ENCODE results near the gene PGA5.

GRCh38 chr11:61283613-61284012, 42.6 kb downstream of the PGA5 start:
- TF ChIP-seq SUZ12 (IDR thresholded peaks at IDR 0.05) (no peak), FOXK2 (IDR thresholded peaks at IDR 0.05) (no peak), LEF1 (IDR thresholded peaks at IDR 0.05; ENCODE audit: borderline replicate concordance) (no peak), TARDBP (IDR thresholded peaks at IDR 0.05) (no peak), FOXM1 (IDR thresholded peaks at IDR 0.05; ENCODE audit: borderline replicate concordance) (no peak), ZNF384 (IDR thresholded peaks at IDR 0.05) (no peak), BHLHE40 (IDR thresholded peaks at IDR 0.05; ENCODE audit: borderline replicate concordance) (no peak), ARNT (IDR thresholded peaks at IDR 0.05) (no peak)
- TF ChIP-seq, protein P1, sequence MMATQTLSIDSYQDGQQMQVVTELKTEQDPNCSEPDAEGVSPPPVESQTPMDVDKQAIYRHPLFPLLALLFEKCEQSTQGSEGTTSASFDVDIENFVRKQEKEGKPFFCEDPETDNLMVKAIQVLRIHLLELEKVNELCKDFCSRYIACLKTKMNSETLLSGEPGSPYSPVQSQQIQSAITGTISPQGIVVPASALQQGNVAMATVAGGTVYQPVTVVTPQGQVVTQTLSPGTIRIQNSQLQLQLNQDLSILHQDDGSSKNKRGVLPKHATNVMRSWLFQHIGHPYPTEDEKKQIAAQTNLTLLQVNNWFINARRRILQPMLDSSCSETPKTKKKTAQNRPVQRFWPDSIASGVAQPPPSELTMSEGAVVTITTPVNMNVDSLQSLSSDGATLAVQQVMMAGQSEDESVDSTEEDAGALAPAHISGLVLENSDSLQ (IDR thresholded peaks at IDR 0.05): no peak

Data from HEK293T (cell line).